B cell (primary cell): ENCODE results near the gene ZMAT3. TPM values are rescaled to one million over a fixed set of nuclear protein-coding genes. Genes with fewer than 3 reads are reported as not detected.

Experiments
- ATAC-seq: fragments of 200-7000 bp; cut with Tn5 transposase; one replicate; pipeline ENCODE4 v1.10.0; 2021; ENCODE audit warnings: low read depth, mild to moderate bottlenecking, moderate number of reproducible peaks, moderate library complexity
- CTCF ChIA-PET: fragments of 350-600 bp; sonication (Branson Sonifier 250); formaldehyde crosslinking; loops from one replicate; lab custom pipeline; 2021; ENCODE audit warnings: antibody characterized with exemption, inconsistent platforms; lab: Charles Lee
- POLR2A ChIA-PET: fragments of 350-600 bp; sonication (Branson Sonifier 250); formaldehyde crosslinking; loops from one replicate; lab custom pipeline; 2021; ENCODE audit warnings: antibody characterized with exemption; lab: Charles Lee
- DNase-seq: peaks from one replicate; pipeline ENCODE4 v3.0.0; 2013
- H2AFZ ChIP-seq: 2 replicates; pipeline ENCODE4 v1.6.1; 2012; ENCODE audit warnings: mild to moderate bottlenecking, low read depth, low read length; ENCODE audit not compliant: insufficient read depth, poor library complexity, severe bottlenecking
- H3K27ac ChIP-seq, 2 donors: 1 replicate in 1 of 2; 2 replicates in 1 of 2; pipeline ENCODE4 v1.5.1; 2012 to 2013; ENCODE audit warnings: low read length in 2 of 2, mild to moderate bottlenecking in 2 of 2, moderate library complexity in 1 of 2
- H3K27me3 ChIP-seq, 4 experiments: fragments of 200-600 bp in 1 of 4; sonication (generic) in 1 of 4; replicated peaks in 1 of 4; 1 replicate in 2 of 4; 2 replicates in 2 of 4; pipeline versions ENCODE4 v1.6.1 to v1.7.0; 2013 to 2016; ENCODE audit warnings: low read length in 3 of 4, mild to moderate bottlenecking in 2 of 4, mixed read lengths in 1 of 4, moderate library complexity in 1 of 4; ENCODE audit not compliant: insufficient read depth in 4 of 4, control insufficient read depth in 3 of 4; ENCODE audit errors: control extremely low read depth in 1 of 4
- H3K36me3 ChIP-seq, 2 experiments: replicated peaks in 1 of 2; 1 replicate in 1 of 2; 2 replicates in 1 of 2; pipeline versions ENCODE4 v1.6.1 to v1.7.1; 2013; ENCODE audit warnings: low read length in 1 of 2; ENCODE audit not compliant: insufficient read depth in 2 of 2, control insufficient read depth in 1 of 2; ENCODE audit errors: control extremely low read depth in 1 of 2, extremely low read depth in 1 of 2
- H3K4me1 ChIP-seq, 2 donors: fragments of 200-600 bp in 1 of 2; sonication (generic) in 1 of 2; 1 replicate in 1 of 2; 2 replicates in 1 of 2; pipeline versions ENCODE4 v1.5.1 to v1.6.1; 2013 to 2017; ENCODE audit warnings: low read length in 2 of 2; ENCODE audit not compliant: control insufficient read depth in 2 of 2, insufficient read depth in 2 of 2
- H3K4me2 ChIP-seq: replicated peaks from 2 replicates; pipeline ENCODE3; 2012; ENCODE audit warnings: mild to moderate bottlenecking, low read depth, low read length; ENCODE audit not compliant: poor library complexity, severe bottlenecking
- H3K4me3 ChIP-seq, 5 experiments: fragments of 200-600 bp in 1 of 5; sonication (generic) in 1 of 5; 1 replicate in 3 of 5; 2 replicates in 2 of 5; pipeline versions ENCODE4 v1.5.1 to v1.7.0; 2011 to 2016; ENCODE audit warnings: low read length in 4 of 5, mild to moderate bottlenecking in 4 of 5, low read depth in 2 of 5, control low read depth in 1 of 5, moderate library complexity in 1 of 5; ENCODE audit not compliant: insufficient read depth in 1 of 5; ENCODE audit errors: control extremely low read depth in 1 of 5, extremely low read depth in 1 of 5
- H3K79me2 ChIP-seq: fragments of 200-600 bp; sonication (generic); one replicate; pipeline ENCODE4 v1.6.0; 2016; ENCODE audit warnings: low read length; ENCODE audit not compliant: control insufficient read depth, insufficient read depth
- H3K9ac ChIP-seq: fragments of 200-600 bp; sonication (generic); 2 replicates; pipeline ENCODE4 v1.6.1; 2017; ENCODE audit warnings: mild to moderate bottlenecking, low read length, moderate library complexity
- H3K9me3 ChIP-seq, 3 donors: one replicate each; pipeline versions ENCODE4 v1.6.1 to v1.7.1; 2013; ENCODE audit warnings: low read length in 2 of 3; ENCODE audit not compliant: control insufficient read depth in 2 of 3, insufficient read depth in 1 of 3; ENCODE audit errors: control extremely low read depth in 1 of 3
- H4K20me1 ChIP-seq: 2 replicates; pipeline ENCODE4 v1.6.0; 2012; ENCODE audit warnings: mild to moderate bottlenecking, low read length; ENCODE audit not compliant: insufficient read depth, control insufficient read depth, poor library complexity, severe bottlenecking
- H3K27ac Mint-ChIP-seq: one replicate; pipeline ENCODE4 v1.8.0; 2021; ENCODE audit warnings: mixed read lengths
- H3K27me3 Mint-ChIP-seq: one replicate; pipeline ENCODE4 v1.8.0; 2021; ENCODE audit warnings: mixed read lengths
- H3K4me1 Mint-ChIP-seq: one replicate; pipeline ENCODE4 v1.8.0; 2021; ENCODE audit warnings: mixed read lengths
- H3K4me3 Mint-ChIP-seq: one replicate; pipeline ENCODE4 v1.8.0; 2021; ENCODE audit warnings: mixed read lengths
- H3K9me3 Mint-ChIP-seq: one replicate; pipeline ENCODE4 v1.8.0; 2022; ENCODE audit warnings: mixed read lengths; ENCODE audit not compliant: insufficient read depth
- EZH2 ChIP-seq: IDR thresholded peaks from 2 replicates; pipeline ENCODE4 v1.6.1; 2012; ENCODE audit warnings: borderline replicate concordance, low read depth, mild to moderate bottlenecking, moderate library complexity, low read length; ENCODE audit not compliant: insufficient read depth, poor library complexity, severe bottlenecking
- WGBS: methylation state at CpG from one replicate; pipeline ENCODE4 v1.1.5; 2013; ENCODE audit warnings: missing lambda C conversion rate; ENCODE audit not compliant: insufficient coverage; 5-methylcytosine and 5-hydroxymethylcytosine counted together
- intact Hi-C: fragments of 100-400 bp; cut with micrococcal nuclease; formaldehyde crosslinking; loops from one replicate; pipeline ENCODE4 v1.10.0; 2022
- polyA plus RNA-seq: library from polyadenylated mRNA; depleted of rRNA; stranded (reverse); fragments of >200 nt; gene quantifications from 2 replicates; pipeline ENCODE4 v1.2.3, GENCODE V29; 2012
- total RNA-seq, 2 donors: library from RNA; stranded (reverse); fragments of 120-200 nt in 1 of 2; gene quantifications; 1 replicate in 1 of 2; 2 replicates in 1 of 2; pipeline versions ENCODE4 v1.2.3 to v1.2.4, GENCODE V29; 2013 to 2022
- TF ChIP-seq, protein P1 (sequence below): fragments of 200-600 bp; IDR thresholded peaks from one replicate; pipeline ENCODE4 v1.8.0; 2022; ENCODE audit warnings: antibody characterized with exemption, mild to moderate bottlenecking

ZMAT3 gene
- total and polyA plus RNA-seq, 2 donors (not counting 1 experiment from before 2014, with no cell fraction given), result 3.6 to 19.5 TPM

DNA sequence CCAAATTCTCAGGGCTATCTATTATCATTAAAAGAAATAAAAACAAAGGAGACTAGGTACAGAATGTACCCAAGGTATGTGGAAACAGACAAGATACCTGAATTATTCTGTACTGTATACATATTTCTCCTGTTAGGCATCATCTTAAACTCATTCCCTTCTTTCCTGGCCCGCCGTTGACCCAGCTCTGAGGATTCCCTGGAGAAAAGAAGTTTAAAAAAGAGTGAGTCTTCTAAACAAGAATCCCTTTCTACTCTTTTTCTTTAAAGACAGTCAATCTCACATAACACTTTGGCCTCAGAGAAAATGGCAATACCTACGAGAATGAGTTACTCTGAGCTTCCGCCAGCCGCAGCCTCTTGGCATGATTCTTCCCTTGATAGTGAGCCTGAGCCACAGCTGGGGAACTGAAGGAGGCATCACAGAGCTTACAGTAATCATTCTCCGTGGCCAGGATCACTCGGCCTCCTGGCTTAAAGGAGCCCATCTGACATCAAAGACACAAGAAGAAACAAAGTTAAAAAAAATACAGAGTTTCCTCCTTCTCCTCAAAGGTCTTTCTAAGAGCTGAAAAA is 44.2 kb downstream of the ZMAT3 start:
- DNase-seq (no peak), ATAC-seq (no peak)
- Histone ChIP-seq H4K20me1 (no peaks in the 10 kb centered on the region), H3K4me3 (no peak overlapping the region), H3K27ac (no peak overlapping the region), H2AFZ (no peak overlapping the region), H3K27me3 (no peaks in the 10 kb centered on the region), H3K36me3 (peaks cover 0 to 7% of the 10 kb centered on the region in 2 experiments), H3K4me2 (no peak overlapping the region), H3K9ac (no peak overlapping the region), H3K79me2 (no peaks in the 10 kb centered on the region), H3K4me1 (no peaks in the 10 kb centered on the region), H3K9me3 (no peaks in the 10 kb centered on the region)
- Mint-ChIP-seq H3K4me3 (no peak overlapping the region), H3K27ac (no peak overlapping the region), H3K9me3 (no peaks in the 10 kb centered on the region), H3K27me3 (no peaks in the 10 kb centered on the region), H3K4me1 (no peaks in the 10 kb centered on the region)
- 93% methylated on average over 4 of the region's 7 CpGs for WGBS
- TF ChIP-seq, protein P1, sequence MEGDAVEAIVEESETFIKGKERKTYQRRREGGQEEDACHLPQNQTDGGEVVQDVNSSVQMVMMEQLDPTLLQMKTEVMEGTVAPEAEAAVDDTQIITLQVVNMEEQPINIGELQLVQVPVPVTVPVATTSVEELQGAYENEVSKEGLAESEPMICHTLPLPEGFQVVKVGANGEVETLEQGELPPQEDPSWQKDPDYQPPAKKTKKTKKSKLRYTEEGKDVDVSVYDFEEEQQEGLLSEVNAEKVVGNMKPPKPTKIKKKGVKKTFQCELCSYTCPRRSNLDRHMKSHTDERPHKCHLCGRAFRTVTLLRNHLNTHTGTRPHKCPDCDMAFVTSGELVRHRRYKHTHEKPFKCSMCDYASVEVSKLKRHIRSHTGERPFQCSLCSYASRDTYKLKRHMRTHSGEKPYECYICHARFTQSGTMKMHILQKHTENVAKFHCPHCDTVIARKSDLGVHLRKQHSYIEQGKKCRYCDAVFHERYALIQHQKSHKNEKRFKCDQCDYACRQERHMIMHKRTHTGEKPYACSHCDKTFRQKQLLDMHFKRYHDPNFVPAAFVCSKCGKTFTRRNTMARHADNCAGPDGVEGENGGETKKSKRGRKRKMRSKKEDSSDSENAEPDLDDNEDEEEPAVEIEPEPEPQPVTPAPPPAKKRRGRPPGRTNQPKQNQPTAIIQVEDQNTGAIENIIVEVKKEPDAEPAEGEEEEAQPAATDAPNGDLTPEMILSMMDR, result no peak
- no peak for TF ChIP-seq EZH2
- intact Hi-C loops, result no loop called here
- ChIA-PET CTCF (interaction anchor here (1.3 to 3.1 kb wide), 4 partner anchors 8 to 288 kb away, joined by 4 to 13 read pairs (median 6); no protein-coding TSS in a partner anchor), POLR2A (no interaction called here)

DNA sequence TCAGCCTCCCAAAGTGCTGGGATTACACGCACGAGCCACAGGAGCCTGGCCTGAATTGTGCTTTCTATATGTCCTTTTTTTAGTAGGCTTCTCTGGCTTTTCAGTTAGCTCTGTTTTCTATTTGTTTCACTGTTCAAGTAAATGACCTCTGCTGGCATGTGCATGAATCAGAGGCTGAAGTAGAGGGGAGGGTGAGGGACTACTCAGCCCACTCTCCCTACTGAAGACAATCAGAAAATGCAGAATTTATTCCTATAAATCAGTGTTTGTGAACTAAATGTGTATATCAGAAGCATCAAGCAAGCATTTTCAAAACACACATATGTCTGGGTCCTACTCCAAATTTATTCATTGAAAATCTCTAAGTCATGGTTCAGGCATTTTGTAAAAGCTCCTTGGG is 45.0 kb downstream of the ZMAT3 start:
- no peaks in the 10 kb centered on the region for H3K79me2 ChIP-seq
- no peak overlapping the region for H2AFZ ChIP-seq
- H3K27ac ChIP-seq, result no peak overlapping the region
- H3K9ac ChIP-seq, result no peak overlapping the region
- no peak overlapping the region for H3K4me3 Mint-ChIP-seq
- H3K27me3 ChIP-seq, result no peaks in the 10 kb centered on the region
- H3K27ac Mint-ChIP-seq, result no peak overlapping the region
- CTCF ChIA-PET, result interaction anchor here (3.1 kb wide), 1 partner anchor 11 kb away, joined by 13 read pairs; no protein-coding TSS in a partner anchor
- H3K9me3 ChIP-seq, result no peaks in the 10 kb centered on the region
- intact Hi-C loops, result no loop called here
- POLR2A ChIA-PET, result no interaction called here
- no peak overlapping the region for H3K4me3 ChIP-seq
- no peaks in the 10 kb centered on the region for H4K20me1 ChIP-seq
- H3K4me1 Mint-ChIP-seq, result no peaks in the 10 kb centered on the region
- H3K27me3 Mint-ChIP-seq, result no peaks in the 10 kb centered on the region
- no peaks in the 10 kb centered on the region for H3K9me3 Mint-ChIP-seq
- WGBS, result no CpG with 5 or more reads among the region's 2 CpGs
- ATAC-seq (no peak), DNase-seq (no peak)
- no peaks in the 10 kb centered on the region for H3K4me1 ChIP-seq
- TF ChIP-seq, protein P1, result no peak
- no peak for TF ChIP-seq EZH2
- H3K4me2 ChIP-seq, result no peak overlapping the region
- H3K36me3 ChIP-seq, result peaks cover 0 to 7% of the 10 kb centered on the region in 2 experiments
